Endothelial cell of umbilical vein (primary cell): ENCODE data around the gene INPP5A. TPM values are rescaled to one million over a fixed set of nuclear protein-coding genes. Genes with fewer than 3 reads are reported as not detected.

Source experiments
- BruUV-seq: library from RNA; stranded (reverse); fragments of 400-500 nt; replicated peaks from 2 replicates; lab custom pipeline; 2021; lab: Mats Ljungman, UMichigan
- CTCF ChIA-PET: fragments of 300-600, 350-600 bp; sonication (Branson Sonifier 250); formaldehyde crosslinking; loops from one replicate; lab custom pipeline; 2021; ENCODE audit warnings: antibody characterized with exemption, inconsistent platforms; lab: Charles Lee
- POLR2A ChIA-PET: fragments of 300-600, 350-600 bp; sonication (Branson Sonifier 250); formaldehyde crosslinking; loops from one replicate; lab custom pipeline; 2021; ENCODE audit warnings: antibody characterized with exemption, inconsistent platforms; lab: Charles Lee
- DNase-seq: peaks from one replicate; pipeline ENCODE4 v3.0.0-alpha.2; 2011; ENCODE audit warnings: low read depth, low spot score
- FAIRE-seq: peaks from 2 replicates; lab custom pipeline; 2011; peaks lifted over from hg19 to GRCh38; lab: Jason Lieb, UNC
- H2AFZ ChIP-seq: 2 replicates; pipeline ENCODE4 v1.6.0; 2012; ENCODE audit warnings: low read depth, low read length, control low read depth, inconsistent platforms
- H3K27ac ChIP-seq: 2 replicates; pipeline ENCODE4 v1.5.1; 2011; ENCODE audit warnings: low read depth, mild to moderate bottlenecking, control low read depth, low read length, moderate library complexity; ENCODE audit not compliant: insufficient read depth
- H3K27me3 ChIP-seq, 2 experiments: 2 replicates each; pipeline versions ENCODE4 v1.6.0 to v1.6.1; 2011; ENCODE audit warnings: low read length in 2 of 2, mixed read lengths in 1 of 2; ENCODE audit not compliant: control insufficient read depth in 2 of 2, insufficient read depth in 2 of 2
- H3K36me3 ChIP-seq, 2 experiments: 2 replicates in 1 of 2; 3 replicates in 1 of 2; pipeline ENCODE4 v1.5.1; 2011; ENCODE audit warnings: low read length in 2 of 2, mild to moderate bottlenecking in 1 of 2, moderate library complexity in 1 of 2; ENCODE audit not compliant: control insufficient read depth in 2 of 2, insufficient read depth in 2 of 2; ENCODE audit errors: extremely low read depth in 1 of 2
- H3K4me1 ChIP-seq: 3 replicates; pipeline ENCODE4 v1.5.1; 2011; ENCODE audit warnings: mild to moderate bottlenecking, low read length; ENCODE audit not compliant: control insufficient read depth, insufficient read depth; ENCODE audit errors: extremely low read depth
- H3K4me2 ChIP-seq: 2 replicates; pipeline ENCODE4 v1.6.1; 2011; ENCODE audit warnings: low read length, control low read depth, mixed read lengths; ENCODE audit not compliant: insufficient read depth
- H3K4me3 ChIP-seq, 3 experiments: fragments of 200-600 bp in 1 of 3; sonication (generic), shearing (Covaris generic) in 1 of 3; replicated peaks in 1 of 3; 2 replicates each; pipeline ENCODE4 v1.5.1; 2011 to 2016; ENCODE audit warnings: control low read depth in 3 of 3, low read length in 3 of 3, mild to moderate bottlenecking in 2 of 3, inconsistent platforms in 1 of 3, low read depth in 1 of 3, moderate library complexity in 1 of 3; ENCODE audit not compliant: insufficient read depth in 1 of 3
- H3K79me2 ChIP-seq: 2 replicates; pipeline ENCODE4 v1.6.0; 2012; ENCODE audit warnings: low read length, inconsistent platforms; ENCODE audit not compliant: control insufficient read depth, insufficient read depth
- H3K9ac ChIP-seq: replicated peaks from 2 replicates; pipeline ENCODE3; 2011; ENCODE audit warnings: low read length, control low read depth; ENCODE audit not compliant: insufficient read depth; ENCODE audit errors: extremely low read depth
- H3K9me1 ChIP-seq: replicated peaks from 3 replicates; pipeline ENCODE4 v1.6.0; 2011; ENCODE audit warnings: mild to moderate bottlenecking, low read length; ENCODE audit not compliant: control insufficient read depth, insufficient read depth; ENCODE audit errors: extremely low read depth
- H3K9me3 ChIP-seq: replicated peaks from 2 replicates; pipeline ENCODE4 v1.5.1; 2012; ENCODE audit warnings: low read length, inconsistent platforms; ENCODE audit not compliant: control insufficient read depth, insufficient read depth
- H4K20me1 ChIP-seq: replicated peaks from 2 replicates; pipeline ENCODE3; 2011; ENCODE audit warnings: mild to moderate bottlenecking, low read length; ENCODE audit not compliant: control insufficient read depth, insufficient read depth; ENCODE audit errors: extremely low read depth
- EZH2 ChIP-seq: IDR thresholded peaks from 2 replicates; pipeline ENCODE4 v1.6.1; 2012; ENCODE audit warnings: borderline replicate concordance, low read depth, mild to moderate bottlenecking, moderate library complexity, low read length, inconsistent platforms; ENCODE audit not compliant: severe bottlenecking
- JUN ChIP-seq: IDR thresholded peaks from 2 replicates; pipeline ENCODE4 v1.6.1; 2011; ENCODE audit warnings: borderline replicate concordance, low read depth; ENCODE audit not compliant: insufficient read length, insufficient read depth
- POLR2A ChIP-seq: IDR thresholded peaks from 2 replicates; pipeline ENCODE4 v1.6.1; 2012; ENCODE audit warnings: low read depth, mild to moderate bottlenecking, control low read depth, low read length
- POLR2AphosphoS5 ChIP-seq: IDR thresholded peaks from 2 replicates; pipeline ENCODE4 v1.6.1; 2012; ENCODE audit warnings: low read depth, mild to moderate bottlenecking, control low read depth, low read length, moderate library complexity; ENCODE audit not compliant: insufficient read depth
- dilution Hi-C: fragments of 300-500 bp; cut with MboI; formaldehyde crosslinking; loops from one replicate; pipeline ENCODE4 v1.15.0; 2019; ENCODE audit warnings: low sequenced_read_pairs; ENCODE audit not compliant: extremely low pct_ligation_motif_present
- intact Hi-C: fragments of 100-400 bp; cut with micrococcal nuclease; formaldehyde crosslinking; loops from one replicate; pipeline ENCODE4 v1.10.0; 2022
- polyA plus RNA-seq, 4 experiments: library from polyadenylated mRNA; depleted of rRNA in 3 of 4; stranded (reverse) in 3 of 4; unstranded in 1 of 4; fragments of >200 nt; gene quantifications; 2 replicates each; pipeline versions ENCODE4 v1.2.1 to v1.2.3, GENCODE V29; 2011 to 2012; ENCODE audit warnings: missing spikeins in 1 of 4
- total RNA-seq: library from RNA; stranded (reverse); gene quantifications from 2 replicates; pipeline ENCODE4 v1.2.3, GENCODE V29; 2021
- TF ChIP-seq, protein P1 (sequence below): IDR thresholded peaks from 2 replicates; pipeline ENCODE4 v1.6.1; 2011; ENCODE audit not compliant: insufficient read depth, insufficient read length
- TF ChIP-seq, protein P2 (sequence below), 2 donors: IDR thresholded peaks; 1 replicate in 1 of 2; 2 replicates in 1 of 2; pipeline ENCODE4 v1.5.1; 2011; ENCODE audit warnings: low read length in 2 of 2, mild to moderate bottlenecking in 2 of 2, moderate library complexity in 2 of 2, control low read depth in 1 of 2, inconsistent platforms in 1 of 2, low read depth in 1 of 2; ENCODE audit not compliant: insufficient read depth in 1 of 2; ENCODE audit errors: extremely low read depth in 1 of 2

The INPP5A gene
- total and polyA plus RNA-seq, 2 donors (not counting 3 experiments of a cell fraction or from before 2014, with no cell fraction given): 22.9 to 33.2 TPM

DNA sequence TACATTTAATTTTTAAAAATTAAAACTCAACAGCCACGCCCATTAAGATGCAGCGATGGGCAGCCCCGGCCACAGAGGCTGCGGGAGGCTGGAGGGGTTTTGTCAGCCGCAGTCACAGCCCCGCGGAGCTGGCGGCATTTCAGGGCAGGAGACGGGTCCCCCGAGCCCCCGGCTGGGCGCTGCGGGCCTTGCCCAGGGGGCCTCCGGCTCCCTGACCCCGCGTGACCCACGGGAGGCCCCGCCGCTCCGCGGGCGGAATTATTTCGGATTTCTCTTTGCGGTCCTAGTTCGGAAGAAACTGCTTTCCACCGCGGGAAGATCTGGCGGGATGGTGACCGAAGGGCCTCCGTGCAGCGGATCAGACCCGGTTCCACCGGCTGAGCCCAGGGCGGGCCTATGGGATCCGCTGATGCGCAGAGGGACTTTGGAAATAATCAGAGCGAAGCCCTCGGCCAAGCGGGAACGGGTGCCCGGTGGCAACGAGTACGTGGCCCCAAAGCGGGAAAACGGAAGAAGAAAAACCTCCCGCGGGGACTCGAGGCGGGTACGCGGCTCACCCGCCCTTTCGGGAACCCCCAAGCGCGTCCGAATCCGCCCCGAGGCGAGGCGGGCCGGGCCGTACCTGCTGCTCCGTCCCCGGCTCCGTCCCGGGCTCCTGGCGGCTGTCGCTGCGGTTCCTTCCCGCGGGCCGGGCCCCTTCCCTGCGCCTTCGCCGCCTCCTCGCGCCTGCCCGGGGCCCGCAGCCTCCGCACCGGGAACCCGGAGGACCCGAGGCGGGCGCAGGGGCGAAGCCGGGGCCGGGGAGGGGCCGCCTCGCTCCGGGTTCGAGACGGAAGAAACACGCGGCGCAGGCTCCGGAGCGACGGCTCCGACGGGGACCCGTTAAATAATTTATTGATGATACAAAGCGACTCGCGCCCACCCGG, 246.6 kb downstream of the INPP5A start:
- ChIA-PET CTCF (no interaction called here), POLR2A (no interaction called here)
- no peaks in the 10 kb centered on the region for H3K9me3 ChIP-seq
- BruUV-seq: no TSS peak
- H4K20me1 ChIP-seq: no peaks in the 10 kb centered on the region
- DNase-seq: no peak
- no peaks in the 10 kb centered on the region for H3K36me3 ChIP-seq
- H3K27ac ChIP-seq: no peak overlapping the region
- H3K9ac ChIP-seq: no peak overlapping the region
- no peak for FAIRE-seq
- no peak overlapping the region for H3K4me2 ChIP-seq
- no peaks in the 10 kb centered on the region for H3K4me1 ChIP-seq
- H2AFZ ChIP-seq: no peak overlapping the region
- intact Hi-C loops: loop anchor here (1.0 kb wide), 1 partner anchor 130 kb away; no protein-coding TSS in a partner anchor
- H3K79me2 ChIP-seq: no peaks in the 10 kb centered on the region
- H3K4me3 ChIP-seq: no peak overlapping the region
- no peaks in the 10 kb centered on the region for H3K9me1 ChIP-seq
- TF ChIP-seq, protein P1, sequence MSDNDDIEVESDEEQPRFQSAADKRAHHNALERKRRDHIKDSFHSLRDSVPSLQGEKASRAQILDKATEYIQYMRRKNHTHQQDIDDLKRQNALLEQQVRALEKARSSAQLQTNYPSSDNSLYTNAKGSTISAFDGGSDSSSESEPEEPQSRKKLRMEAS: no peak
- TF ChIP-seq POLR2A: no peak
- peak; percentile 23 for TF ChIP-seq POLR2AphosphoS5
- TF ChIP-seq EZH2: peak; percentile 86
- TF ChIP-seq, protein P2, sequence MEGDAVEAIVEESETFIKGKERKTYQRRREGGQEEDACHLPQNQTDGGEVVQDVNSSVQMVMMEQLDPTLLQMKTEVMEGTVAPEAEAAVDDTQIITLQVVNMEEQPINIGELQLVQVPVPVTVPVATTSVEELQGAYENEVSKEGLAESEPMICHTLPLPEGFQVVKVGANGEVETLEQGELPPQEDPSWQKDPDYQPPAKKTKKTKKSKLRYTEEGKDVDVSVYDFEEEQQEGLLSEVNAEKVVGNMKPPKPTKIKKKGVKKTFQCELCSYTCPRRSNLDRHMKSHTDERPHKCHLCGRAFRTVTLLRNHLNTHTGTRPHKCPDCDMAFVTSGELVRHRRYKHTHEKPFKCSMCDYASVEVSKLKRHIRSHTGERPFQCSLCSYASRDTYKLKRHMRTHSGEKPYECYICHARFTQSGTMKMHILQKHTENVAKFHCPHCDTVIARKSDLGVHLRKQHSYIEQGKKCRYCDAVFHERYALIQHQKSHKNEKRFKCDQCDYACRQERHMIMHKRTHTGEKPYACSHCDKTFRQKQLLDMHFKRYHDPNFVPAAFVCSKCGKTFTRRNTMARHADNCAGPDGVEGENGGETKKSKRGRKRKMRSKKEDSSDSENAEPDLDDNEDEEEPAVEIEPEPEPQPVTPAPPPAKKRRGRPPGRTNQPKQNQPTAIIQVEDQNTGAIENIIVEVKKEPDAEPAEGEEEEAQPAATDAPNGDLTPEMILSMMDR (IDR thresholded peaks at IDR 0.05; ENCODE audit: extremely low read depth in 1 of 2, insufficient read depth in 1 of 2, low read depth in 1 of 2, low read length in 2 of 2): no peak
- no peak for TF ChIP-seq JUN
- peaks cover 30 to 53% of the 10 kb centered on the region in 2 experiments for H3K27me3 ChIP-seq
- dilution Hi-C loops: no loop called here
